Measurements from ENCODE around the gene NT5C2. TPM values are rescaled to one million over a fixed set of nuclear protein-coding genes. Genes with fewer than 3 reads are reported as not detected.

NT5C2 gene
- total and polyA plus RNA-seq, 2 of the 8 experiments (the other 6 are each of a cell fraction or from before 2014, with no cell fraction given), result 35.2 to 106 TPM

GRCh38 chr10:103090911-103091310, 102.2 kb downstream of the NT5C2 start (continued):
- TF ChIP-seq ASH2L (IDR thresholded peaks at IDR 0.05; ENCODE audit: low read length) (no peak), SRF (IDR thresholded peaks at IDR 0.05; ENCODE audit: low read depth, low read length) (no peak)
